SU-DHL-6 (cell line): ENCODE results near the gene VAC14.

Source experiments
- EZH2phosphoT487 ChIP-seq: fragments of 200-600 bp; sonication (generic), shearing (Covaris generic); conservative IDR thresholded peaks from 2 replicates; pipeline ENCODE4 v1.6.1; 2018; ENCODE audit warnings: mild to moderate bottlenecking, antibody characterized with exemption, low read length, moderate library complexity, mixed read lengths
- TF ChIP-seq, protein P1 (sequence below): fragments of 200-600 bp; sonication (generic); IDR thresholded peaks from one replicate; pipeline ENCODE4 v1.5.1; 2017; ENCODE audit warnings: antibody characterized with exemption, mild to moderate bottlenecking, low read length, moderate library complexity; ENCODE audit not compliant: insufficient read depth, poor library complexity, severe bottlenecking

DNA sequence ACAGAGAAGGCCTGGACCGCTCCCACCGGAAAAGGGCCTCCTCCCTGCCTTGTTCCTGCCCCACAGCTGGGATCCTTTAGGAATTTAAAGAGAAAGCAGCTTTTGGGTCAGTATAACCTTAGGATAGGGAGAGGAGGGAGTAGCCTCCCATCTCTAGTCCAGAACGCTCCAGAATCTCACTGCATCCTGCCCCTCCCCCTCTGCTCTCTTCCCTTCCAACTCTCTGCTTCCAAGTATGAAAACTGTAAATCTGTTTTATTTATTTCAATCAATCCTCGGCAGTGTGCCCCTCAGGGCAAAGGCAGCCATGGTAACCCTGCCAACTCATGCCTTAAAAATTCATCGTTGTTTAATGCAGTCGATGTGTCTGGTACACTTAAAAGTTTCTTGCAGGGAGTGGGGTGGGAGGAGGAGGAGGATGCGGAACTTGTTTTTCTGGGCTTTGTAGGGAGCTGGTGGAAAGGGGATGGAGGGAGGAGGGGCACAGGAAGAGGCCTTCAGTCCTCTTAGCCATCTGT lies 94.0 kb downstream of the VAC14 start:
- TF ChIP-seq, protein P1, sequence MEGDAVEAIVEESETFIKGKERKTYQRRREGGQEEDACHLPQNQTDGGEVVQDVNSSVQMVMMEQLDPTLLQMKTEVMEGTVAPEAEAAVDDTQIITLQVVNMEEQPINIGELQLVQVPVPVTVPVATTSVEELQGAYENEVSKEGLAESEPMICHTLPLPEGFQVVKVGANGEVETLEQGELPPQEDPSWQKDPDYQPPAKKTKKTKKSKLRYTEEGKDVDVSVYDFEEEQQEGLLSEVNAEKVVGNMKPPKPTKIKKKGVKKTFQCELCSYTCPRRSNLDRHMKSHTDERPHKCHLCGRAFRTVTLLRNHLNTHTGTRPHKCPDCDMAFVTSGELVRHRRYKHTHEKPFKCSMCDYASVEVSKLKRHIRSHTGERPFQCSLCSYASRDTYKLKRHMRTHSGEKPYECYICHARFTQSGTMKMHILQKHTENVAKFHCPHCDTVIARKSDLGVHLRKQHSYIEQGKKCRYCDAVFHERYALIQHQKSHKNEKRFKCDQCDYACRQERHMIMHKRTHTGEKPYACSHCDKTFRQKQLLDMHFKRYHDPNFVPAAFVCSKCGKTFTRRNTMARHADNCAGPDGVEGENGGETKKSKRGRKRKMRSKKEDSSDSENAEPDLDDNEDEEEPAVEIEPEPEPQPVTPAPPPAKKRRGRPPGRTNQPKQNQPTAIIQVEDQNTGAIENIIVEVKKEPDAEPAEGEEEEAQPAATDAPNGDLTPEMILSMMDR = no peak
- TF ChIP-seq EZH2phosphoT487 = no peak
